Parathyroid adenoma (tissue), 2 donors: ENCODE results near the gene USP31.

Source experiments
- H2AFZ ChIP-seq: fragments of 300-600 bp; sonication (generic); one replicate; pipeline ENCODE4 v1.7.0; 2017; ENCODE audit warnings: antibody characterized with exemption, mild to moderate bottlenecking
- H3K27ac ChIP-seq: fragments of 300-600 bp; sonication (generic); one replicate; pipeline ENCODE4 v1.7.0; 2017
- H3K27me3 ChIP-seq: fragments of 300-600 bp; sonication (generic); one replicate; pipeline ENCODE4 v1.7.0; 2017; ENCODE audit warnings: low read length; ENCODE audit not compliant: control insufficient read depth, insufficient read depth
- H3K36me3 ChIP-seq: fragments of 300-600 bp; sonication (generic); one replicate; pipeline ENCODE4 v1.7.0; 2017; ENCODE audit warnings: low read length; ENCODE audit not compliant: control insufficient read depth, insufficient read depth
- H3K4me1 ChIP-seq: fragments of 300-600 bp; sonication (generic); one replicate; pipeline ENCODE4 v1.7.0; 2017; ENCODE audit warnings: control low read depth
- H3K4me2 ChIP-seq: fragments of 300-600 bp; sonication (generic); one replicate; pipeline ENCODE4 v1.7.0; 2017; ENCODE audit warnings: low read length
- H3K4me3 ChIP-seq: fragments of 300-600 bp; sonication (generic); one replicate; pipeline ENCODE4 v1.7.0; 2017; ENCODE audit warnings: low read depth, low read length
- H3K79me2 ChIP-seq: fragments of 300-600 bp; sonication (generic); one replicate; pipeline ENCODE4 v1.7.0; 2017; ENCODE audit warnings: control low read depth
- H3K9ac ChIP-seq: fragments of 300-600 bp; sonication (generic); one replicate; pipeline ENCODE4 v1.7.0; 2017; ENCODE audit warnings: mild to moderate bottlenecking
- H3K9me3 ChIP-seq: fragments of 300-600 bp; sonication (generic); one replicate; pipeline ENCODE4 v1.7.0; 2017; ENCODE audit warnings: low read length; ENCODE audit not compliant: control insufficient read depth
- CTCF ChIP-seq: fragments of 300-600 bp; sonication (generic); IDR thresholded peaks from one replicate; pipeline ENCODE4 v1.7.0; 2017; ENCODE audit warnings: antibody characterized with exemption, mild to moderate bottlenecking
- donor health status: primary hyperparathyroidism.

The USP31 gene

GRCh38 chr16:23082161-23082788 is 67.0 kb downstream of the USP31 start:
- H3K27me3 ChIP-seq, result no peaks in the 10 kb centered on the region
- no peaks in the 10 kb centered on the region for H3K9me3 ChIP-seq
- H3K36me3 ChIP-seq, result no peaks in the 10 kb centered on the region
- no peak overlapping the region for H3K4me3 ChIP-seq
- H2AFZ ChIP-seq, result no peak overlapping the region
- no peak overlapping the region for H3K27ac ChIP-seq
- H3K4me2 ChIP-seq, result no peak overlapping the region
- no peak overlapping the region for H3K9ac ChIP-seq
- H3K79me2 ChIP-seq, result no peaks in the 10 kb centered on the region
- H3K4me1 ChIP-seq, result no peaks in the 10 kb centered on the region
- TF ChIP-seq CTCF, result no peak

- H3K36me3 ChIP-seq, result no peaks in the 10 kb centered on the region
- TF ChIP-seq CTCF, result no peak
- H3K27me3 ChIP-seq, result no peaks in the 10 kb centered on the region
- no peak overlapping the region for H2AFZ ChIP-seq
- H3K9ac ChIP-seq, result no peak overlapping the region
- no peak overlapping the region for H3K4me3 ChIP-seq
- no peaks in the 10 kb centered on the region for H3K9me3 ChIP-seq
- H3K4me1 ChIP-seq, result no peaks in the 10 kb centered on the region
- no peak overlapping the region for H3K27ac ChIP-seq
- H3K4me2 ChIP-seq, result no peak overlapping the region
- no peaks in the 10 kb centered on the region for H3K79me2 ChIP-seq
Observed at GRCh38 chr16:23081675-23082119, 67.6 kb downstream of the USP31 start.

- H3K27me3 ChIP-seq, result no peaks in the 10 kb centered on the region
- H2AFZ ChIP-seq, result no peak overlapping the region
- TF ChIP-seq CTCF, result no peak
- no peaks in the 10 kb centered on the region for H3K36me3 ChIP-seq
- no peaks in the 10 kb centered on the region for H3K9me3 ChIP-seq
- no peak overlapping the region for H3K27ac ChIP-seq
- H3K4me3 ChIP-seq, result no peak overlapping the region
- no peak overlapping the region for H3K4me2 ChIP-seq
- no peaks in the 10 kb centered on the region for H3K79me2 ChIP-seq
- H3K4me1 ChIP-seq, result no peaks in the 10 kb centered on the region
- H3K9ac ChIP-seq, result no peak overlapping the region
Observed at GRCh38 chr16:23080747-23081146, 68.5 kb downstream of the USP31 start.

GRCh38 chr16:23080329-23080728 is 68.9 kb downstream of the USP31 start:
- H3K4me2 ChIP-seq, result no peak overlapping the region
- no peak overlapping the region for H3K27ac ChIP-seq
- H3K4me1 ChIP-seq, result no peaks in the 10 kb centered on the region
- no peak overlapping the region for H3K4me3 ChIP-seq
- H2AFZ ChIP-seq, result no peak overlapping the region
- no peaks in the 10 kb centered on the region for H3K9me3 ChIP-seq
- no peaks in the 10 kb centered on the region for H3K27me3 ChIP-seq
- H3K79me2 ChIP-seq, result no peaks in the 10 kb centered on the region
- no peaks in the 10 kb centered on the region for H3K36me3 ChIP-seq
- TF ChIP-seq CTCF, result no peak
- no peak overlapping the region for H3K9ac ChIP-seq

DNA sequence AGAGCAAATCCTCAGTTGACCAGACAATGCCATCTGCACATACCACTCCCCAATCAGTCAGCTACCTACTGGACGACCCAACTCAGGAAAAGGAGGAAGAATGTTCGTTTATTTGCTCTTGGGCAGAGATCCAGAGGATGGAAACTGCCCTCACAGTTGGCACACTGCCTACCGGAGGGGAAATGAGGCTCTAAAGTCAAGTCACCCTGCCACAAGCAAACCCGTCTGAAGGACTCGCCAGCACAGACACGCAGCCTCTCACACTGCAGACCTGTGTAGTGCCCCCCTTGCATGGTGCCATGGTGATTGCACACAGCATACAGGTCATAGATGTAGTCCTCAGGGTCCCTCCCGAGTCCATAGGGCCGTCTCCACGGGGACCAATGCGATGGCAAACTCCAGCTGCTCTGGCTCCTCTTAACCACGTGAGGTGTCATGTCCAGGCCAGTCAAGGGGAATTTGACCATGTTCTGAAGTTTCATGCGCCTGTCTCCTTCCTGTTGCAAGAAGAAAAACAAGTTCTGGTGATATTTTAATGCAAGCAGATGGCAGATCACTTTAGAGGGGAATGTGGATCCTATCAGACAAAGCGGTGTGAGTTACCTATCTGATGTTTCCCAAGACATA is 69.5 kb downstream of the USP31 start:
- no peak overlapping the region for H3K4me3 ChIP-seq
- H3K79me2 ChIP-seq, result no peaks in the 10 kb centered on the region
- no peaks in the 10 kb centered on the region for H3K36me3 ChIP-seq
- no peak for TF ChIP-seq CTCF
- H3K4me2 ChIP-seq, result no peak overlapping the region
- H3K9ac ChIP-seq, result no peak overlapping the region
- no peaks in the 10 kb centered on the region for H3K27me3 ChIP-seq
- H3K9me3 ChIP-seq, result no peaks in the 10 kb centered on the region
- no peak overlapping the region for H3K27ac ChIP-seq
- H3K4me1 ChIP-seq, result no peaks in the 10 kb centered on the region
- H2AFZ ChIP-seq, result no peak overlapping the region
